GM12891 (cell line): ENCODE data around the gene FAM20C.

Experiments used
- DNase-seq: peaks from one replicate; pipeline ENCODE4 v3.0.0; 2011; ENCODE audit warnings: low spot score; ENCODE audit not compliant: insufficient read length
- FAIRE-seq: peaks from 2 replicates; lab custom pipeline; 2011; peaks lifted over from hg19 to GRCh38; lab: Jason Lieb, UNC
- PAX5 ChIP-seq: IDR thresholded peaks from 2 replicates; pipeline ENCODE4 v1.6.1; 2011; ENCODE audit warnings: low read length, moderate library complexity, mild to moderate bottlenecking; ENCODE audit not compliant: insufficient read depth, severe bottlenecking
- POLR2A ChIP-seq: IDR thresholded peaks from 2 replicates; pipeline ENCODE4 v1.6.1; 2011; ENCODE audit warnings: low read depth, low read length, control low read depth
- POLR2AphosphoS5 ChIP-seq: IDR thresholded peaks from 2 replicates; pipeline ENCODE4 v1.6.1; 2011; ENCODE audit warnings: low read depth, low read length, control low read depth
- POU2F2 ChIP-seq: IDR thresholded peaks from 2 replicates; pipeline ENCODE4 v1.6.1; 2011; ENCODE audit warnings: low read depth, mild to moderate bottlenecking, control low read depth, low read length, moderate library complexity
- SPI1 ChIP-seq: IDR thresholded peaks from 2 replicates; pipeline ENCODE4 v1.6.1; 2011; ENCODE audit warnings: low read depth, low read length, control low read depth
- TAF1 ChIP-seq: IDR thresholded peaks from 2 replicates; pipeline ENCODE4 v1.6.1; 2011; ENCODE audit warnings: low read depth, low read length, control low read depth

FAM20C gene

DNA sequence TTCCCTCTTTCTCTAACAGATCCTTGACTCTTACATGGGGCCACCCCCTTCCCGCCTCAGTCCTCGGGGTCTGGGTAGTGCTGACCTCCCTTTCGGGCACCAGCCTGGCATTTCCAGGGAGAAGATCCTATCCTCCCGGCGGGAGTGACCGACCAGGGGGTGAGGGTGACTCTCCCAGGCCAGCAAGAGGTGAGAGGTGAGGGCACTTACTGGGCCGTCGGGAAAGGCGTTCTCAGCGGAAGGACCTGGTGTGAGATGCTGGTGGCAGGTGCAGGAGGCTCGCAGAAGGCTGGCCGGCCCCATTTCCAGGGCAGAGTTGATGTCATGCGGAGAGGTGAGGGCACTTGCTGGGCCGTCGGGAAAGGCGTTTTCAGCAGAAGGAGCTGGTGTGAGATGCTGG, 93.4 kb downstream of the FAM20C start:
- FAIRE-seq: no peak
- TF ChIP-seq POLR2A (no peak), SPI1 (no peak)
- no peak for DNase-seq

DNA sequence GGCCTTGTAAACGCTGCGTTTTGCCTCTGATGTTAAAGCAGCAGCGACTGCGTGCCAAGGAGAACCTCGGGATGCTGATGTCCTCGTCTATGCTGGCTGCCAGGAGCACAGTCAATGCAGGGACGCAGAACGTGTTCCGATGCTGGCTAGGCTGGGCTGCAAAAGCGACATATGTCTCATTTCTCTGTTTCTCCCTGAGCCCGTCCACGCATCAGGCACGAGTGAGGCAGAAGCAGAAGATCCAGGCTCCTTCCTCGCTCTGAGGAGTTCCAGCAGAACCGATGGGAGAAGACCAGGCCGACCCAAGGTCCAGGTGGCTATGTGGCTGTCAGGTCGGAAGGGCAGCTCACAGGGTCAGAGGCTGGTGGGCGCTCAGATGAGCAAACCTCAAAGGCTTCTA, 93.9 kb downstream of the FAM20C start:
- no peak for DNase-seq
- TF ChIP-seq SPI1 (no peak), POLR2A (no peak), POLR2AphosphoS5 (no peak), POU2F2 (no peak), TAF1 (no peak), PAX5 (no peak)
- FAIRE-seq: no peak

DNA sequence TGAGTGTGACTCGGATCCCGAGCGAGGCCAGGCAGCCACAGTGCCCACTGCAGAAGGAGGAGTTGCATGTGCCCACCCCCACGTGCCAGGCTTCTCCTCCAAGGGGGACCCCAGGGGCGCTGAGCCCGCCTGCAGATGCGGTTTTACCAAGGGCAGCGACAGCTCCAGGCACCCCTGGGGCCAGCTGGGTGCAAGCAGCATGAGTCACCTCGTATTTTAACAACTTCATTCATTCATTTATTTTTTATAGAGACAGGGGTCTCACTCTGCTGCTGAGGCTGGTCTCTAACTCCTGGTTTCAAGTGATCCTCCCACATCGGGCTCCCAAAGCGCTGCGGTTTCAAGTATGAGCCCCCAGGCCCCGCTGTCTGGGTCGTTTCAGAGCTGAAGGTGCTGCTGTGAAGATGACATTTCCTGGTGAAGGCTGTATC, 96.3 kb downstream of the FAM20C start:
- FAIRE-seq (no peak), DNase-seq (no peak)
- TF ChIP-seq POLR2AphosphoS5: no peak
- no peak for TF ChIP-seq TAF1
- no peak for TF ChIP-seq PAX5
- TF ChIP-seq POU2F2: no peak
- TF ChIP-seq SPI1: no peak
- no peak for TF ChIP-seq POLR2A

DNA sequence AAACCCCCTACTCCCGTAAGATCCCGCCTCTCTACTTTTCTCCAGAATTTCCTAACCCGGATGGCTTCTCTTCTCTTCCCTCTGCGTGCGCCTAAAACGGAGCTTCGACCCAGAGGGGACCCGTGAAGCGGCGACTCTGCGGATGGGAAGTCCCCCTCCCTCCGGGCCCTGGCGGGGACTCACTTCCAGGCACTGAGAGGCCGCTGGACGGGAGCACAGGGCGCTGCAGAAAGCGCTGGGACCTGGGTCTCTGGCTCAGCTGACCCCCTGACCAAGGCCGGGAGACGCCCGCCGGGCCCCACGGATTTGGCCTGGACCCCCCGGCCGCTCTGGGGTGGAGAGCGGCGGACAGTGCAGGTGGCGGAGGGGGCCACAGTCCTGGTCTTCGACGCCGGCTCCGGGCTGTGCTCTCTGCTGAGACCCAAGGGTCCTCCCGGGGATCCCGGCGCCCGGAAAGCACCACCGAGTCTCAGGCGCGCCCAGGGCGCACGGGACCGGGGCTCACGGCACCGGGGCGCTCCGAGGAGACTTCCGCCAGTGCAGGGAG, 96.9 kb downstream of the FAM20C start:
- FAIRE-seq: no peak
- no peak for DNase-seq
- no peak for TF ChIP-seq POLR2A
- TF ChIP-seq SPI1: no peak
- no peak for TF ChIP-seq POU2F2
- no peak for TF ChIP-seq POLR2AphosphoS5
- no peak for TF ChIP-seq TAF1

DNA sequence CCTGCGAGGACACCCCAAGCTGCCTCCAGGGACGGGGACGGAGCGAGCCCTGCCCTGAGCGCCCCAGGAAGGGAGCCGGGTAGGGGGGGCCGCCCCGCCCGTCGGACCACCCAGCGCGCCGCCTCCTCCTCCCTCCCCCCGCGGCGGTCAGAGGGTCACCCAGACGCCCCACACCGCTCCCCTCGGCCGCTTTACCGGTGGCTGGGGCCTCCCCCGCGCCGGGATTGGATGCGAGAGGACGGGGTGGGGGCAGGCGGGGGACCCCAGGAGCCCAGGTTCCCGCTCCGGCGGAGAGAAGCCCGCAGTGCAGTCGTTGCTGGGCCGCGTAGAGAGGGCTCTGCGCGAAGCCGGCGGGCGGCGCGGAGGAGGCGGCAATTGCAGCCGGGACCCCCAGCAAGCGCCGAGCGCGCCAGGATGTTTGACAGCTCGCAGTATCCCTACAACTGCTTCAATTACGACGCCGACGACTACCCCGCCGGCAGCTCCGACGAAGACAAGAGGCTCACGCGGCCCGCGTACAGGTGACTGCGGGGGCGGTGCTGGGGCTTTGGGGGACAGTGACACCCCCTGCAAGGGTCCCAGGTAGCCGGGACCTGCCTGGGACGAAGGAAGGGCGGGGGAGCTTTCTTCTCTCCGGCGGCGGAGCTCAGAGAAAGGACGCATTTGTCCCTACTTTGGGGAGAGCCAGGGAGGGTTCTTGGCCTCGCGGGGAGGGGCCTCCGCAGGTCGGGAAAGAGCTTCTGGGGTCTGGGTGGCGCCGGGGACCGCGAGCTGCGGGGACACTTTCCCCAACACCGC, 97.6 kb downstream of the FAM20C start, which contains the start of gene FOXL3:
Gene FOXL3, plus strand, starts transcription at position 415 of the 798 bp plus-strand sequence. Its CDS starts 0 bp downstream, at position 415.
- FAIRE-seq (no peak), DNase-seq (no peak)
- TF ChIP-seq PAX5 (no peak), POLR2AphosphoS5 (no peak), POLR2A (no peak), SPI1 (no peak), POU2F2 (no peak), TAF1 (no peak)

DNA sequence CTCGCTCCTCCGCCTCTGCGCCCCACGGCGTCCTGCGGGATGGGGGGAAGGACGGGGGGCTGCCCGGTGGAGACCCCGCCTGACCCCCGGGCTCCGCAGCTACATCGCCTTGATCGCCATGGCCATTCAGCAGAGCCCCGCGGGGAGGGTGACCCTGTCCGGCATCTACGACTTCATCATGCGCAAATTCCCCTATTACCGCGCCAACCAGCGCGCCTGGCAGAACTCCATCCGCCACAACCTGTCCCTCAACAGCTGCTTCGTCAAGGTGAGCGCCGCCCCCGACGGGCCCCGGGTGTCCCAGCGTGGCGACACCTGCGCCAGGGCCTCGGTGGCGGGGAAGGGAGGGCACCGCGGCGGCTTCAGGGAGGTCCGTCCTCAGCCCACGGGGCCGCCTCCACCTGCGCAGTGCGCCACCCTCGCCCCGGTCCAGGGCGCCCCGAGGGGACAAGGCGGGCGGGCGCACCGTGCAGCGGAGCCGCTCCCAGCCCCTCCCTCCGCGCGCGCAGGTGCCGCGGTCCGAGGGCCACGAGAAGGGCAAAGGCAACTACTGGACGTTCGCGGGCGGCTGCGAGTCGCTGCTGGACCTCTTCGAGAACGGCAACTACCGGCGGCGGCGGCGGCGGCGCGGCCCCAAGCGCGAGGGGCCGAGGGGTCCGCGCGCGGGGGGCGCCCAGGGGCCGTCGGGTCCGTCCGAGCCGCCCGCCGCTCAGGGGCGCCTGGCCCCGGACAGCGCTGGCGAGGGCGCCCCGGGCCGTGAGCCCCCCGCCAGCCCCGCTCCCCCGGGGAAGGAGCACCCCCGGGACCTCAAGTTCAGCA, 98.4 kb downstream of the FAM20C start:
- TF ChIP-seq SPI1: no peak
- TF ChIP-seq TAF1: no peak
- no peak for TF ChIP-seq PAX5
- no peak for TF ChIP-seq POLR2AphosphoS5
- TF ChIP-seq POLR2A: no peak
- no peak for TF ChIP-seq POU2F2
- no peak for DNase-seq
- no peak for FAIRE-seq

DNA sequence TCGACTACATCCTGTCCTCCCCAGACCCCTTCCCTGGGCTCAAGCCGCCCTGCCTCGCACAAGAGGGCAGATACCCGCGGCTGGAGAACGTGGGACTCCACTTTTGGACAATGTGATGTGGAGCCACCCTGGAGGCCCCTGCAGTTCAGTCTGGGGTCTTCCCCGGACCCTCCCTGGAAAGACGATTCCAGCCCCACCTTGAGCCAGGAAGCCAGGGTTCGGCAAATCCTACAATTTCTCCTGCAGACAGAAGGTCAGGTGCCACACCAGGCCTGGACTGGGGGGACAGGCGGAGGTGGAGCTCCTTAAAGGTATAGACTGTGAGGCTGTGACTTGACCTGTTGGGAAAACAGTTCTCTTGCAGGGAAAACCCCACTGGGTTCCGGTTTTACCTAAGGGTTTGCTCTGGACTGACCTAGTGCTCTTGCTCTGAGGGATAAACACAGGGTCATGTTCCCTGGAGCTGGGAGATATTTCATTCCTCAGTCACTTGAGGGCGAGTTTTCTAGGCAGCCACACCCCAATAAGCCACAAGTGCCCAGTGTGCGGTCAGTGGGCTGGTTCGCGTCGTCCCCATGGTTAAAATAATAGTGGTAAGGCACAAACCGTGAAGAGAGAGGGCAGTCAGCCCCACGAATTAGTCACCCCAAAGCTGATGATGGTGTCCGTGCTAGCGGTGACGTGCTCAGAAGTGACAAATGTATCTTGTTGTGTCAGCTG, 99.2 kb downstream of the FAM20C start:
- FAIRE-seq (no peak), DNase-seq (no peak)
- TF ChIP-seq PAX5: no peak
- TF ChIP-seq POLR2AphosphoS5: no peak
- TF ChIP-seq POLR2A: no peak
- TF ChIP-seq POU2F2: no peak
- TF ChIP-seq TAF1: no peak
- TF ChIP-seq SPI1: no peak

DNA sequence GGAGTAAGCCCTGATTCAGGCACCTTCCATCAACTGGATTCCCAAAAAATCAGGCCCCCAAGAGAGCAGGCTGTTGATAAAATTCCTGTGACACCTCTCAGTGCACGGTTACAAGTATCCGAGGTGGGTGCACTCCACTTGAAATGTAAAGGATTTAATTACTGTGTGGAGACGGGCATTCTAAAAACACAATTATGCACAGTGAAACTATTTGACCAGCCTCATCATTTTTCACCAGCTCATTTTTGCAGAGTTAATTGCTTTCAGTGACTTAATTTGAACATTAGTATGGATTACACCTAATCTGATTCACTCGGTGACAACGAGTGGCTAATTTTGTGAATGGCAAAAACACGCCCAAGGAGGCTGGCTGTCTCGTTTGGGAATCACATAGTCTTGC, 99.9 kb downstream of the FAM20C start:
- TF ChIP-seq TAF1 (no peak), SPI1 (no peak), POU2F2 (no peak), POLR2A (no peak), PAX5 (no peak), POLR2AphosphoS5 (no peak)
- FAIRE-seq: no peak
- no peak for DNase-seq

DNA sequence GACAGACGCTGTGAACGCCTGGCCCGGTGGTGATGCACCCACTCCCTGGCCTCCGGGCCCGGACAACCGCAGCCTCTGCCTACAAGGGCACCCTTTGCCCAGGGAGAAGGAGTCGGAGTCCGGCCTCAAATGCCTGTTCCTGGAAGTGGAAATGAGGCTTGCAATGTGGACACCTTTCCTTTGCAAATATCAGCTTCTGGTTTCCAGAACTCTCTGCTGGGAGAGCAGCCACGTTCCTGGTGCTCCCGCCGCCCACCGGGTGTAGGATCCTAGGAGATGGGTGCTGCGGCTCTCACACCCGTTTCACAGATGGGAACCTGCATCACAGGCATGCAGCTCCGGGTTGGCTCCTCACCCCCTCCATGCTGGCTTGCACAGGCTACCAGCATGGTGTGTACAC, 100.5 kb downstream of the FAM20C start:
- FAIRE-seq (no peak), DNase-seq (no peak)
- TF ChIP-seq PAX5: no peak
- TF ChIP-seq POLR2A: no peak
- no peak for TF ChIP-seq TAF1
- TF ChIP-seq SPI1: no peak
- no peak for TF ChIP-seq POU2F2
- TF ChIP-seq POLR2AphosphoS5: no peak
